Measurements from ENCODE around the gene JTB.
"Not testable (repeated sequence)": the region's sequence is repeated elsewhere in the genome, so short reads cannot be mapped to it uniquely, and the experiment has no call there.

JTB gene

DNA sequence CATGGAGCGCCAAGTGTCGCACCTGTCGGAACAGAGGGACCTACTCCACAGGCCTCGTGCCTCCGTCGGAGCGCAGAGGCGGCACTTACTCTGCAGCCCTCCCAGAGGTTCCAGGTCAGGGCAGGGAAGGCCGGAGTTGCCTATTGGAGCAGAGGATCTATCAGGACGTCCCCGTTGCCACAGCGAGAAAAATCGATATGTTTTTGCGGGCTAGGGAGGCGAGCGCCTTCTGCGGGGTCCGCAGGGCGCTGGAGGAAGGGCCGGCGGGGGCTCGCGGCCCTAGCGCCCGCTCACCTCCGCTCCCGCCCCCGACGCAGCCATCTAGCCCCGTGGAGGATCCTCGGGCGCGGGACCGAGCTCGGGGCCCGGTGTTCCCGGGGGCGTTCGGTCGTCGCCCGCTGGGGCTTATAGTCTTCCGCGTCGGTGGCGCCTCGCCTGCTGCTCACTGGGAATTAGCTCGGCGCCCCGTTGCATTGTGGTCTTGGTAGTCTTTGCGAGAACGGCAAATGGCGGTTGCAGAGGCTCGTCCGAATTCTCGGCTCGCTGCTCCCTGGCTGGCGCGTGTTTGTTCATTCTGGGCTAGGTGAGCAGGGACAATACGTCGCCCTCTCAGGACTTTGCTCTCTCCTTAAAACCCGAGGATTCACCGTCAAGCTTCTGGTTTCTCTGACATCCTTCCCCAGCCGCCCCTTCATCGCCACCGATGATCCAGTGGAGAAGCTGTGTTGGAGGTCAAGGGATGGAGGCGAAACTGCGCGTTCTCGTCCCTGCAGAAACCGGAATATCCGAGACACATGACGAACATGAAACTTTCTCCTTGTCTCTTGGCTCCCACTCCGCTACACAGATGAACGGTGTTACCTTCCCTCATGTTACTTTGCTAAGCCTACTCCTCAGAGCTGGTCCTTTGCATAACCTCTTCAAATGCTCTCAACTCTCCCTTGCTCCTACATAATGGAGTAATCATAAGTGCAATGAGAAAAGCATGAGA is at the start of gene JTB:
TSS of gene JTB (minus strand) at position 425 of the 991 bp plus-strand sequence. CDS start at position 3, 422 bp downstream.
- peak; percentile 89 for DNase-seq

- no peak for DNase-seq
Measured at GRCh38 chr1:154019940-154020339, 42.5 kb upstream of the JTB start.

GRCh38 chr1:154019269-154019668 is 41.8 kb upstream of the JTB start:
- DNase-seq, result no peak

DNA sequence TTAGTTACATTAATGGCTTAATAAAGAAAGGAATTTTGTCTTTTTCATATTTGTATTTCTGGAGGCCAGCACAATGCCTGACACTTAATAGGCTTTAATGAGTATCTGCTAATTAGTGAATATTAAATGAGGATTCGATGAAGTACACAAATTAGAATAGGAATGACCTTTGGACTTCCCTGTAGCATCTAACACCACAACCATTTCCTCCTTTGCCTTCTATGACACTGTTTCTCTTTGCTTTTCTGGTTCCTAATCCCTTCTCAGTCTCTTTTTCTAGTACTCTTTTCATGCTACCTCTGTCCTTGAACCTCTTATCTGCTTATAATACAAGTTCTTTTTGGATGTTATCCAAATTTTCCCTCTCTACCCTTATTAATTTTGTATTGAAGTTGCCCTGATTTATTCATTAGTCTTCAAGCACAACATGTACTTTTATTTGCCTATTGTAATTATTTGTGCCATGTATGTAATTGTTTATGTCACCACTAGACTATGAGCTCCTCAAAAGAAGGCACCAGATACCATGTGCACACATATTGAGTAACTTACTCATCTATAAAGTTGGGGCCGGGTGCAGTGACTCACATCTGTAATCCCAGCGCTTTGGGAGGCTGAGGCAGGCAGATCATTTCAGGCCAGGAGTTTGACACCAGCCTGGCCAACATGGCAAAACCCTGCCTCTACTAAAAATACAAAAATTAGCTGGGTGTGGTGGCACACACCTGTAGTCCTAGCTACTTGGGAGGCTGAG is 36.9 kb upstream of the JTB start:
- no peak for DNase-seq

- DNase-seq, result not testable (repeated sequence)
Measured at GRCh38 chr1:154012543-154012942, 35.1 kb upstream of the JTB start.

- no peak for DNase-seq
Measured at GRCh38 chr1:154012129-154012528, 34.7 kb upstream of the JTB start.

DNA sequence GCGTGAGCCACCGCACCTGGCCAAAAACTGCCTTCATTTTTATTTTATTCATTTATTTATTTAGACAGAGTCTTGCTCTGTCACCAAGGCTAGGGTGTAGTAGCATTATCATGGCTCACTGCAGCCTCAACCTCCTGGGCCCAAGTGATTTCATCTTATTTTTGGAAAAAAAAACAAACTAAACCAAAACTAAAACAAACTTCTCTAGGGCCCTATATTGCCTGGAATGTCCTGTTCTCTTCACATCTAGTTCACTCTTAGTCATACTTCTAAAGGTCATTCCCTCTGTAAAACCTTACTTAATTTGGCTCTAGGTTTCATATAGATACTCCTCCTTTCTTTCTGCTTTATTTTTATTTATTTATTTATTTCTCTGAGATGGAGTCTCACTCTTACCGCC is 28.7 kb upstream of the JTB start:
- no peak for DNase-seq

DNA sequence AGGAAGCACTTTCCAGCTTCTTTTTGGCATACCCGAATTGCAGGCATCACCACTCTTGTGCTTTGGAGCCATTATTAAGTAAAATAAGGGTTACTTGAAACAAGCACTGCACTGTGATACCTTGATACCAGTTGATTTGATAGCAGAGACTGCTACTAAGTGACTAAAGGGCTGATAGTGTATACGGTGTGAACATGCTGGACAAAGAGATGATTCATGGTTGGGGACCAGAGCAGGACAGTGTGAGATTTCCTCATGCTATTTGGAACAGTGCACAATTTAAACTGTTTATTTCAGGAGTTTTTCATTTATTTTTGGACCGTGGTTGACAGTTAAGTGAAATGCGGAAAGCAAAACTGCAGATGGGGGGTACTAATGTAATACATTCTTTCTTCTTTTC is 22.9 kb upstream of the JTB start:
- no peak for DNase-seq

GRCh38 chr1:153996882-153997281 is 19.4 kb upstream of the JTB start:
- DNase-seq, result not testable (repeated sequence)

- DNase-seq, result no peak
Measured at GRCh38 chr1:153995640-153996039, 18.2 kb upstream of the JTB start.

DNA sequence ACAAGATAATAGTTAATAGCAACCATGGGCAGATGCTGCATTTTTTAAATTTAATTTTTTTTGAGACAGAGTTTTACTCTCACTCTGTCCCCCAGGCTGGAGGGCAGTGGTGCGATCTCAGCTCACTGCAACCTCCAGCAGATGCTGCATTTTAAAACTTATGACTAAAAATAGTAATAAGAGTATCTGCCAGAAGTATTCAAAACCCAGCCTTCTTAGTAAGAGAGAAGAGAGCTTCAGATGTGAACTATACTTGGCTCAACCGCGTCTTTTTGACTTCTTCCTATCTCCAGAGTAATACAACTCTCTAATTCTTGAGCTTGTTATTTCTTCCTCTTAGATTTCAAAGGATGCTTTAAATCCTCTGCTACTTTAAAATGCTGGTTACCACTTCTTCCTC is 17.7 kb upstream of the JTB start:
- DNase-seq, result no peak

- no peak for DNase-seq
Measured at GRCh38 chr1:153991806-153992205, 14.3 kb upstream of the JTB start.

- no peak for DNase-seq
Measured at GRCh38 chr1:153991151-153991630, 13.7 kb upstream of the JTB start.

DNA sequence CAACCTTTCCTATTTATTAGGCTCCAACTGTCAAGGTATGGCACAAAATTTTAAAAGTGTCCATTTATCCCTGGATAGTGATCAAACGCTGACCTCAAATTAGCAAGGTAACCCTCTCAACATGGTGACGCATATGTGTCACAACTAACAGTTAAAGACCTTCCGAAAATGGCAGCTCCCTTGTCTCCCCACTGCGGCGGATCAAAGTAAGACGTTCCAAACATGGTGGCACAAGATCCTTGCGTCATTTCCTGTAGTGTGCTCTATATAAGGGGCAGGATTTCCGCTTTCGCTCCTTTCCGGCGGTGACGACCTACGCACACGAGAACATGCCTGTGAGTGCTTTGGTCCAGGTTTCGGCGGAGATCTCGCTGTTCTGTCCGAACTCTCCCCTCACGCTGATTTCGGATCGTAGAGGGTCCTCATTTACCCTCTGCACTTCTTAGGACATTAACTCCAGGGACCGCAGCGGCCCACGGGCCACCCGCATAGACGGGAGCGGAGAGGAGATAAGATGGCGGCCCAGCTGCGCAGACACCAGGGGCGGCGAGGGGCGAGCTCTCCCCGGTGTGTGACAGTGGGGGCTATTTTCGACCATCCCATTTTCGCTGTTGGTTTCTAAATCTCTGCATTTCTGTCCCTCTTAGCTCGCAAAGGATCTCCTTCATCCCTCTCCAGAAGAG is 13.1 kb upstream of the JTB start, which contains the start of gene RPS27:
TSS of gene RPS27 (plus strand) at position 295 of the 683 bp plus-strand sequence. CDS start at position 330, 35 bp downstream.
- peak; percentile 100 for DNase-seq

DNA sequence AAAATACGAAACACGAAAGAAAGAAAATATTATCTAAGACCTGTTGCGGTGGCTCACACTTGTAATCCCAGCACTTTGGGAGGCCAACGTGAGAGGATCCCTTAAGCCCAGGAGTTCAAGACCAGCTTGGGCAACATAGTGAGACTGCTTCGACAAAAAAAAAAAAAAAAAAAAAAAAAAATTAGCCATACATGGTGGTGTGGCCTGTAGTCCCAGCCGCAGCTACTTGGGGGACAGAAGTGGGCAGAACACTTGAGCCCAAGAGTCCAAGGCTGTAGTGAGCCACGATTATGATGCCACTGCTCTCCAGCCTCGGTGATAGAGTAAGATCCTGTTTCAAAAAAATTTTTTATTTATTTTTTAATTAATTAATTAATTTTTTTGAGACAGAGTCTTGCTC is 10.1 kb upstream of the JTB start:
- no peak for DNase-seq

DNA sequence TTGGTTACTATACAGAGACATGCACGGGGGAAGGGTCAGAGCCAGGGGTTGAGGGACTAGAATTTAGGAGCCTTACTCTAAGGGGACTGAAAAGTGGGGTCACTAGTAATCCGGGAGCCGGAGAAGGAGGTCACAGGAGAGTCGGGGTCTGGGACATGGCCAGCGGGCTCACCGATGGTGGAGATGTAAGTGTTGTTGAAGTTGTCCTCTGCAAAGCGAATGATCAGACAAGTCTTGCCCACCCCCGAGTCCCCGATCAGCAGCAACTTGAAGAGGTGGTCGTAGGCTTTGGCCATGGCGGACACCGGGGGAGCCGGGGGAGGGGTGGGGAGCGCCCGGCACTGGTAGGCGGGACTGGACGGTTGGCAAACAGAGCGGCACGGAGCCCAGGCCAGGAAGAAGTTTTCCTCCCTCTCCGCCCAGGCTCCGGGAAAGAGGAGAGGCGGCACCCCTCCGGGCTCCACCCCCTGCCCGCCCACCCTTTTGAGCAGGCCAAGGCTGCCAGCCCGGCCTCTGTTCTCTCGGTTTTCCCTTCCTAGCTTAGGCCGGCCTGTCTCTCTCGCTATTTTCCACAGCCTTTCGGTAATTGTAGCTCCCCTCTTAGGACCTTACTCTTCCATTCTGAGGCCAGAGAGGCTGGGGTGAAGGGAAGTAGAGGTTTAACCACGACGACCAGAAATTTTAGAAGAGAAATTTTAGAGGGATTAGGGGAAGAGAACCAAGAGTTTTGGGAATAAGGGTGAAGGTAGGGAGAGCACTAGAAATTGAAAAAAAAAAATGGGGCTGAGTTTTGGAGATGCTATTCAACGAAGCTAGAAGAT is 8.7 kb upstream of the JTB start, which contains the start of gene RAB13:
TSS of gene RAB13 (minus strand) at position 399 of the 821 bp plus-strand sequence. CDS start at position 296, 103 bp downstream.
- peak; percentile 79 for DNase-seq

DNA sequence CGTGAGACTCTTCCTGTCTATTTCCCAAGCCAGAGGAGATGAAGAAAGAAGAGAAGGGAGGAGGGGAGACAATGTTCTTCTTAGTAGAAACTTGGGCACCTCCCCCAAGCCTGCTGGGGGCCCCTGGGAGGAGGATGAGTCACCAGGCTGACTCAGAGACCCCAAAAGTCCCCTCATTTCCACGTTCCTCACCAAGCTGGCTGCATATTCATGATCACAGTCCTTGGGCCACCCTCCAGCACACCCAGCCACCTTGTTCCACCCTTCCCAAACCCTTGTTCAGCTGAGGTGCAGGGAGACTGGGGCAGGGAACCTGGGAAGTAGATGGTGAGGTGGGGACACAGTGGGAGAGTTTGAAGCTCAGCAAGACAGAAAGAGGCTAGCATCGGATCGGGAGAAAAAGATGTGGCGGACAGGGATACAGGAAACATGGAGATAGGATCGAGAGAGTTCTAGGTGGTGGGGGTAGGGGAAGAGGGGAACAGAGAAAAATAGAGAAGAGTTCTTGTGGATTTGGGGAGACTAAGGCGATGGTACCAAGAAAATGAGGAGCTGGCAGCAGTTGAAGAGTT is 8.0 kb upstream of the JTB start:
- DNase-seq, result no peak

DNA sequence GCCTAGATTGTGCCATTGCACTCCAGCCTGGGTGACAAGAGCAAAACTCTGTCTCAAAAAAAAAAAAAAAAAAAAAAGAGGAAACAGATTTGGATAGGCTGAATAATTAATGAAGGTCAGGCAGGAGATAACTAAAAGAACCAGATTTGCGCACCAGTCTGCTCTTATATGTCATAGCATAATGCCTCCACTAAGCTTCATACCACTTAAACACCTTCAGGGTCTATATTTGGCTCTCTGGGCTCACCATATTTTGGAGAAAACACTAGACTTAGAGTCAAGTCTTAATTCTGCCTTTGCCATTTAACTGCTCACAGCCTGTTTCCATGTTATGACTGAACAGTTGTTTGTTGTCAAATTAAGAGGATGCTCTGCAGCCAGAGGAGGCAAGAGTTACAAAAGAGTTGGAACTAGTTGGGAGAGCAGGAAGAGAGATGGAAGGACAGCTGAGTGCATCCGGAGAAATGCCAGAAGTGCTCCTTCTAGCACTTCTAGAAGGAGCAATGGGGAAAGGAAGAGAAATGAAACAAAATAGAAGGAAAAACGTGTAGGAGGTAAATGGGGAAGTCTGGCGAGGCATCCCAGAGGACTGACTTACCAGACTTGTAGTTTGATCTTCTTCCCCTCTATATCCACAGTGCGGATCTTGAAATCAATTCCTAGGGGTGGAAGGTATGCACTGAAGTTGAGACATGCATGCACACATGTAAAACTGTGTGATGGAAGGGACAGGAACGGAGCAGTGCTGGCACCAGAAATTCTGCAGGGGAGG is 6.8 kb upstream of the JTB start:
- no peak for DNase-seq

- DNase-seq, result not testable (repeated sequence)
Measured at GRCh38 chr1:153981735-153982134, 4.3 kb upstream of the JTB start.

DNA sequence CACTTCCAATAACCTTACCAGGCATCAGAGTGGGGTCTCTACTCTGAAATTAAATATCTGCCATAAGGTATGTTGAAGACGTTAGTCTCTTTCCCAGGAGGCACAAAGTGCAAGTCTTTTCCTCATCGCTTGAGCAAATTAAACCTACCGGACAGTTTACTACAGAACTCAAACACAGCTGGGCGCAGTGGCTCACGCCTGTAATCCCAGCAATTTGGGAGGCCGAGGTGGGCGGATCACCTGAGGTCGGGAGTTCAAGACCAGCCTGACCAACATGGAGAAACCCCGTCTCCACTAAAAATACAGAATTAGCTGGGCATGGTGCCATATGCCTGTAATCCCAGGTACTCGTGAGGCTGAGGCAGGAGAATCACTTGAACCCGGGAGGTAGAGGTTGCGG is 1.6 kb upstream of the JTB start:
- DNase-seq, result not testable (repeated sequence)
